ENCODE results near the gene CPB2. TPM values are rescaled to one million over a fixed set of nuclear protein-coding genes. Genes with fewer than 3 reads are reported as not detected.

CPB2 gene, protein sequence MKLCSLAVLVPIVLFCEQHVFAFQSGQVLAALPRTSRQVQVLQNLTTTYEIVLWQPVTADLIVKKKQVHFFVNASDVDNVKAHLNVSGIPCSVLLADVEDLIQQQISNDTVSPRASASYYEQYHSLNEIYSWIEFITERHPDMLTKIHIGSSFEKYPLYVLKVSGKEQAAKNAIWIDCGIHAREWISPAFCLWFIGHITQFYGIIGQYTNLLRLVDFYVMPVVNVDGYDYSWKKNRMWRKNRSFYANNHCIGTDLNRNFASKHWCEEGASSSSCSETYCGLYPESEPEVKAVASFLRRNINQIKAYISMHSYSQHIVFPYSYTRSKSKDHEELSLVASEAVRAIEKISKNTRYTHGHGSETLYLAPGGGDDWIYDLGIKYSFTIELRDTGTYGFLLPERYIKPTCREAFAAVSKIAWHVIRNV
- total RNA-seq (2014; rRNA removed; shearing (Covaris generic)), result not detected in 2 replicates

DNA sequence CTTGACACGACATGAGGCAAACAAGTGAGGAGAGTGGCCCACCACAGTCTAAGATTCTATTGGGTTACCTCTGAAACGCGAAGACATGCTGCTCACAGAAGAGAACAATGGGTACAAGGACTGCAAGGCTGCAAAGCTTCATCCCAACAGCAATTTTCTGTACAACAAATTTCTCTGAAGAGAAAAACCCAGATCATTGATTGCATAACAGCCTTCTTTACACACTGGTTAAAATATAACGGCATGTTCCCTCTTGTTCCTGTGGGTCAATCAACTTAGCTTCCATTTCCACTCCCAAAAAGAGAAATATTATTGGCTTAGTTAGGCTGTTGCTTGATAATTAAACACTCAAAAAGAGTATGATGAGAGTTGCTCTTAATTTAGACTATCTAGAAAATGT is at the start of gene CPB2:
Gene CPB2, minus strand, starts transcription at position 166 of the 400 bp plus-strand sequence. Its CDS starts 24 bp downstream, at position 142.

DNA sequence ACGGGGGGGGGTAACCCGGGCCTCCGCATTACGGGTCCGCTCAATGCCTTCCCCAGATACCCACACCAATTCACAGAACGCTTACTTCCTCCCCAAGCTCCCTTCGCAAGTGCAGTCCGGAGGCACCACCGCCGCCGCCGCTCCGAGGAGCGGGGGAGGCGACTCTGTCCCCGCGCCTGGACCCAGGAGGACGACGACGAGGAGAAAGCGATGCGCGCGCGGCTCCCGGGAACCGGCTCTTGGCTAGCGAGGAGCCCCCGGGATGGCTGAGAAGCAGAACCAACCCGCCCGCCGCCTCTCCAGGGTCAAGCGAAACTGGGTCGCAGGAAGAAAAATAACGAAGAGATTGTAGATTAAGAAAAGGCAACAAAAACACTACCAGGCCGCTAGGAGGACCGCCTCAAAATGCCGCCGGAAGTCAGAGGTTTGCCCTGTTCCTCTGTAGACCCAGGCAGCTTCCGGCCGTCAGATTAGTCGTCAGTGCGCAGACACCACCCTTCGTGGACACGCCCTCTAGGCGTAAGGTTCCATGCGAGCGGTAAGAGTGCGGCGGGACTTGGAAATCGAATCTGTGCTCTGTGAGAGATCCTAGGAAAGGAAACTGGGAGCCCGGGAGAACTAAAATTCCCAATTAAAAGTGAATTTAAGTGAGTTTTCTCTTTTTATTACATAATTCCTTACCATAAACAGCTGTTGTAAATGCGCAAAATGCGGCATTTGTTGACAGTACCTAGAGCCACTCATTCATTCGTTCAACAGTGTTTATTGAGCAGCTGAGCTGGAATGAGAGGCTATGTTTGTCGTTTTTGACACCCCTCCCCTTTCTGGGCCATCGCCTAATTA is 52.3 kb downstream of the CPB2 start, which contains the start of gene ZC3H13:
Gene ZC3H13, minus strand, starts transcription at position 428 of the 843 bp plus-strand sequence. CDS start 7,239 bp downstream, outside the sequence.

Other genes starting within 250 kb of the CPB2 start
- 23.1 and 27.4 TPM in 2 replicates for gene ZC3H13, start 52.3 kb downstream of the CPB2 start, total RNA-seq (2014; rRNA removed; shearing (Covaris generic))
- gene LCP1, start 77.1 kb upstream of the CPB2 start, total RNA-seq (2014; rRNA removed; shearing (Covaris generic)), result not detected in 2 replicates
- gene LRRC63, start 106.9 kb upstream of the CPB2 start, total RNA-seq (2014; rRNA removed; shearing (Covaris generic)), result 0.08 and 0.13 TPM in 2 replicates

Measured in A375 (cell line).